Thyroid gland (tissue), 4 donors: ENCODE results near the gene LDAF1.

ENCODE experiments used
- POLR2A ChIP-seq, 2 donors: fragments of 450-650 bp; IDR thresholded peaks; one replicate each; pipeline ENCODE4 v1.6.1; 2017; ENCODE audit warnings: antibody characterized with exemption in 2 of 2, mild to moderate bottlenecking in 2 of 2, moderate library complexity in 1 of 2
- TF ChIP-seq, protein P1 (sequence below), 6 experiments: fragments of 200-600 bp in 3 of 6; fragments of 450-650 bp in 3 of 6; sonication (generic) in 3 of 6; IDR thresholded peaks; one replicate each; pipeline ENCODE4 v1.5.1; 2016 to 2019; ENCODE audit warnings: antibody characterized with exemption in 6 of 6, mild to moderate bottlenecking in 2 of 6, inconsistent platforms in 1 of 6, moderate library complexity in 1 of 6

DNA sequence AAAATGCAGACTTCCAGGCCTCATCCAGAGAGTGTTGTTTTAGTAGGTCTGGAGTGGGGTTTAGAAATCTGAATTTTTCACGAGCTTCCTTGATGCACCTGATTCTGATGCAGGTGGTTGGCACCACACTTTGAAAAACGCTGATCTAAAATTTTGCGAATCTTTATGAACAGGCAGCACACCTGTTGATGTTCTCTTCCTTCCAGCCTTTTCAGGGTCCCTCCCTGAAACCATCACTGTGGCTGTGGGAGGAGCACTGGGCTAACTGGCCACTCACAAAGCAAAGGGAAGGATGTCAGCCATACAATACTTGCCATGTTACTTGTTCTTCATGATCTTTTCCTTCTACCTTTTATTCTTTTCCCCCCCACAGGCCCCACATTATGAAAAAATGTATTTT, 14.2 kb downstream of the LDAF1 start:
- TF ChIP-seq, protein P1, sequence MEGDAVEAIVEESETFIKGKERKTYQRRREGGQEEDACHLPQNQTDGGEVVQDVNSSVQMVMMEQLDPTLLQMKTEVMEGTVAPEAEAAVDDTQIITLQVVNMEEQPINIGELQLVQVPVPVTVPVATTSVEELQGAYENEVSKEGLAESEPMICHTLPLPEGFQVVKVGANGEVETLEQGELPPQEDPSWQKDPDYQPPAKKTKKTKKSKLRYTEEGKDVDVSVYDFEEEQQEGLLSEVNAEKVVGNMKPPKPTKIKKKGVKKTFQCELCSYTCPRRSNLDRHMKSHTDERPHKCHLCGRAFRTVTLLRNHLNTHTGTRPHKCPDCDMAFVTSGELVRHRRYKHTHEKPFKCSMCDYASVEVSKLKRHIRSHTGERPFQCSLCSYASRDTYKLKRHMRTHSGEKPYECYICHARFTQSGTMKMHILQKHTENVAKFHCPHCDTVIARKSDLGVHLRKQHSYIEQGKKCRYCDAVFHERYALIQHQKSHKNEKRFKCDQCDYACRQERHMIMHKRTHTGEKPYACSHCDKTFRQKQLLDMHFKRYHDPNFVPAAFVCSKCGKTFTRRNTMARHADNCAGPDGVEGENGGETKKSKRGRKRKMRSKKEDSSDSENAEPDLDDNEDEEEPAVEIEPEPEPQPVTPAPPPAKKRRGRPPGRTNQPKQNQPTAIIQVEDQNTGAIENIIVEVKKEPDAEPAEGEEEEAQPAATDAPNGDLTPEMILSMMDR (IDR thresholded peaks at IDR 0.05) = no peak
- no peak for TF ChIP-seq POLR2A (IDR thresholded peaks at IDR 0.05)
